ENCODE data around the gene VSIG4. TPM values are rescaled to one million over a fixed set of nuclear protein-coding genes. Genes with fewer than 3 reads are reported as not detected.
A peak's percentile ranks its signal among the peaks of the same experiment; 100 is the strongest.

Gene VSIG4
- total and polyA plus RNA-seq, 10 of the 15 experiments (the other 5 are each of a cell fraction or from before 2014, with no cell fraction given) = 0.05 to 0.36 TPM; not detected in 8

GRCh38 chrX:66042307-66043077 lies 2.6 kb upstream of the VSIG4 start (continued):
- TF ChIP-seq E2F8 (IDR thresholded peaks at IDR 0.05; ENCODE audit: low read depth, partially characterized antibody) = no peak
- 0 out of 4 replicates have a peak, but pooled peaks of 1 of the 2 experiments have one; percentile 6 for TF ChIP-seq BHLHE40 (IDR thresholded peaks at IDR 0.05; ENCODE audit: borderline replicate concordance in 1 of 2, low read depth in 2 of 2, low read length in 1 of 2)
- no peak for TF ChIP-seq NFYA (IDR thresholded peaks at IDR 0.05; ENCODE audit: borderline replicate concordance, low read depth, low read length)
- TF ChIP-seq CREB1 (IDR thresholded peaks at IDR 0.05; ENCODE audit: low read depth) = no peak
- TF ChIP-seq NFIC (IDR thresholded peaks at IDR 0.05; ENCODE audit: low read depth, low read length) = peak; percentile 32; the same call in 1 of the 2 replicates
- TF ChIP-seq JUND (IDR thresholded peaks at IDR 0.05; ENCODE audit: low read depth, low read length) = no peak
- no peak for TF ChIP-seq BRCA1 (IDR thresholded peaks at IDR 0.05; ENCODE audit: low read depth, low read length)
- no peak for TF ChIP-seq PML (IDR thresholded peaks at IDR 0.05; ENCODE audit: low read length)
- no peak for TF ChIP-seq ZBTB40 (IDR thresholded peaks at IDR 0.05; ENCODE audit: borderline replicate concordance)
- no peak for TF ChIP-seq GABPA (IDR thresholded peaks at IDR 0.05; ENCODE audit: low read depth)
- no peak for TF ChIP-seq TCF3 (IDR thresholded peaks at IDR 0.05; ENCODE audit: borderline replicate concordance, insufficient read depth, low read depth, low read length)
- TF ChIP-seq MLLT1 (IDR thresholded peaks at IDR 0.05) = 0 out of 2 replicates have a peak, but pooled peaks have one; percentile 20
- no peak for TF ChIP-seq FOXK2 (IDR thresholded peaks at IDR 0.05)
- TF ChIP-seq CEBPB (IDR thresholded peaks at IDR 0.05; ENCODE audit: borderline replicate concordance in 1 of 2, low read depth in 2 of 2, low read length in 2 of 2) = no peak
- no peak for TF ChIP-seq ZBTB4 (CRISPR knock-in tag; IDR thresholded peaks at IDR 0.05)

All from GM12878 (cell line).